CD14-positive monocyte (primary cell): ENCODE data around the gene SMG6. TPM values are rescaled to one million over a fixed set of nuclear protein-coding genes. Genes with fewer than 3 reads are reported as not detected.

Source experiments
- DNase-seq, 3 donors: peaks; one replicate each; pipeline ENCODE4 v3.0.0-alpha.2; 2011 to 2022
- H2AFZ ChIP-seq: 2 replicates; pipeline ENCODE4 v1.6.0; 2012; ENCODE audit warnings: mild to moderate bottlenecking, low read depth, low read length, inconsistent platforms; ENCODE audit not compliant: insufficient read depth, poor library complexity, severe bottlenecking
- H3K27ac ChIP-seq, 2 donors: 1 replicate in 1 of 2; 2 replicates in 1 of 2; pipeline ENCODE4 v1.5.1; 2012 to 2013; ENCODE audit warnings: low read length in 2 of 2, control low read depth in 1 of 2, inconsistent platforms in 1 of 2, low read depth in 1 of 2, mild to moderate bottlenecking in 1 of 2
- H3K27me3 ChIP-seq, 2 donors: one replicate each; pipeline versions ENCODE4 v1.6.0 to v1.6.1; 2011 to 2013; ENCODE audit warnings: low read length in 2 of 2; ENCODE audit not compliant: control insufficient read depth in 2 of 2, insufficient read depth in 2 of 2
- H3K36me3 ChIP-seq, 2 donors: replicated peaks in 1 of 2; 1 replicate in 1 of 2; 2 replicates in 1 of 2; pipeline versions ENCODE4 v1.5.1 to v1.6.1; 2012 to 2013; ENCODE audit warnings: low read length in 2 of 2, control low read depth in 1 of 2, inconsistent platforms in 1 of 2, mild to moderate bottlenecking in 1 of 2; ENCODE audit not compliant: insufficient read depth in 2 of 2, control insufficient read depth in 1 of 2
- H3K4me1 ChIP-seq, 2 donors: 1 replicate in 1 of 2; 2 replicates in 1 of 2; pipeline versions ENCODE4 v1.5.1 to v1.6.1; 2012 to 2013; ENCODE audit warnings: low read length in 2 of 2, control low read depth in 1 of 2, inconsistent platforms in 1 of 2, mild to moderate bottlenecking in 1 of 2, moderate library complexity in 1 of 2; ENCODE audit not compliant: insufficient read depth in 2 of 2, control insufficient read depth in 1 of 2
- H3K4me2 ChIP-seq: replicated peaks from 2 replicates; pipeline ENCODE3; 2012; ENCODE audit warnings: low read length, moderate library complexity, mild to moderate bottlenecking; ENCODE audit not compliant: poor library complexity, severe bottlenecking; ENCODE audit errors: extremely low read depth
- H3K4me3 ChIP-seq, 3 experiments: fragments of 200-600 bp in 1 of 3; sonication (generic) in 1 of 3; replicated peaks in 1 of 3; 1 replicate in 2 of 3; 2 replicates in 1 of 3; pipeline ENCODE4 v1.5.1; 2011 to 2013; ENCODE audit warnings: low read length in 3 of 3, mild to moderate bottlenecking in 3 of 3, control low read depth in 2 of 3, low read depth in 2 of 3, inconsistent platforms in 1 of 3, moderate library complexity in 1 of 3
- H3K79me2 ChIP-seq: 2 replicates; pipeline ENCODE4 v1.6.0; 2012; ENCODE audit warnings: mild to moderate bottlenecking, control low read depth, inconsistent platforms, low read length, moderate library complexity; ENCODE audit not compliant: insufficient read depth
- H3K9ac ChIP-seq: 2 replicates; pipeline ENCODE4 v1.6.0; 2017; ENCODE audit warnings: low read length, mild to moderate bottlenecking; ENCODE audit not compliant: insufficient read depth, poor library complexity, severe bottlenecking
- H3K9me3 ChIP-seq, 2 donors: replicated peaks in 1 of 2; 1 replicate in 1 of 2; 2 replicates in 1 of 2; pipeline versions ENCODE4 v1.5.1 to v1.6.1; 2012 to 2013; ENCODE audit warnings: low read length in 2 of 2, control low read depth in 1 of 2; ENCODE audit not compliant: control insufficient read depth in 1 of 2, insufficient read depth in 1 of 2
- H4K20me1 ChIP-seq: 2 replicates; pipeline ENCODE4 v1.6.0; 2012; ENCODE audit warnings: mild to moderate bottlenecking, low read length, control low read depth, moderate library complexity; ENCODE audit not compliant: insufficient read depth
- H3K27ac Mint-ChIP-seq, 7 donors: one replicate each; pipeline ENCODE4 v1.8.0; 2020; ENCODE audit warnings: mild to moderate bottlenecking in 7 of 7, mixed read lengths in 7 of 7, moderate library complexity in 6 of 7, inconsistent platforms in 2 of 7
- H3K27me3 Mint-ChIP-seq, 3 donors: one replicate each; pipeline ENCODE4 v1.8.0; 2021 to 2022; ENCODE audit warnings: low read depth in 3 of 3, mild to moderate bottlenecking in 3 of 3, mixed read lengths in 3 of 3, moderate library complexity in 3 of 3, inconsistent platforms in 1 of 3
- H3K36me3 Mint-ChIP-seq, 2 donors: one replicate each; pipeline ENCODE4 v1.8.0; 2020; ENCODE audit warnings: mixed read lengths in 2 of 2, inconsistent platforms in 1 of 2, mild to moderate bottlenecking in 1 of 2
- H3K4me1 Mint-ChIP-seq: one replicate; pipeline ENCODE4 v1.8.0; 2020; ENCODE audit warnings: mild to moderate bottlenecking, mixed read lengths
- H3K4me3 Mint-ChIP-seq, 2 donors: one replicate each; pipeline ENCODE4 v1.8.0; 2020; ENCODE audit warnings: mild to moderate bottlenecking in 2 of 2, mixed read lengths in 2 of 2, moderate library complexity in 1 of 2
- H3K9me3 Mint-ChIP-seq, 7 donors: one replicate each; pipeline ENCODE4 v1.8.0; 2020 to 2022; ENCODE audit warnings: mixed read lengths in 7 of 7, mild to moderate bottlenecking in 6 of 7, moderate library complexity in 6 of 7, inconsistent platforms in 2 of 7
- CTCF ChIP-seq: fragments of 200-600 bp; IDR thresholded peaks from one replicate; pipeline ENCODE4 v1.8.0; 2022; ENCODE audit warnings: antibody characterized with exemption, mild to moderate bottlenecking
- WGBS: methylation state at CpG from one replicate; pipeline ENCODE4 v1.1.5; 2013; ENCODE audit warnings: missing lambda C conversion rate; ENCODE audit not compliant: insufficient coverage; 5-methylcytosine and 5-hydroxymethylcytosine counted together
- intact Hi-C, 2 donors: fragments of 100-400 bp; cut with micrococcal nuclease; formaldehyde crosslinking; loops; one replicate each; pipeline versions ENCODE4 v1.15.0 to v1.15.1; 2023
- polyA plus RNA-seq, 3 donors: library from polyadenylated mRNA; depleted of rRNA in 1 of 3; unstranded in 2 of 3; stranded (reverse) in 1 of 3; fragments of 300-500 nt in 2 of 3; fragments of >200 nt in 1 of 3; fragmentation: Illumina TruSeq in 2 of 3; gene quantifications; 1 replicate in 2 of 3; 2 replicates in 1 of 3; pipeline ENCODE4 v1.2.3, GENCODE V29; 2012 to 2021

SMG6 gene
- polyA plus RNA-seq, 3 donors: 0.67 to 7.1 (median 1.1) TPM

- no peak for DNase-seq
- Histone ChIP-seq H3K9me3 (no peaks in the 10 kb centered on the region), H3K79me2 (no peaks in the 10 kb centered on the region), H4K20me1 (no peaks in the 10 kb centered on the region), H3K27ac (no peak overlapping the region), H3K4me2 (no peak overlapping the region), H3K36me3 (peaks cover 4 to 25% of the 10 kb centered on the region in 2 donors), H2AFZ (no peak overlapping the region), H3K27me3 (no peaks in the 10 kb centered on the region), H3K4me3 (no peak overlapping the region), H3K4me1 (no peaks in the 10 kb centered on the region), H3K9ac (no peak overlapping the region)
- peaks cover 37 to 54% of the 10 kb centered on the region in 2 donors for H3K36me3 Mint-ChIP-seq
- H3K27me3 Mint-ChIP-seq: no peaks in the 10 kb centered on the region
- no peaks in the 10 kb centered on the region for H3K9me3 Mint-ChIP-seq
- H3K27ac Mint-ChIP-seq: no peak overlapping the region
- H3K4me3 Mint-ChIP-seq: no peak overlapping the region
- intact Hi-C loops: no loop called here
- 100% methylated on average over 3 of the region's 8 CpGs for WGBS
- TF ChIP-seq CTCF: no peak
- no peaks in the 10 kb centered on the region for H3K4me1 Mint-ChIP-seq
These were observed 157.3 kb downstream of the SMG6 start for GRCh38 chr17:2146132-2146871.

GRCh38 chr17:2144701-2145100, 158.9 kb downstream of the SMG6 start:
- no peak overlapping the region for H2AFZ ChIP-seq
- no peaks in the 10 kb centered on the region for H4K20me1 ChIP-seq
- no peak overlapping the region for H3K4me3 Mint-ChIP-seq
- H3K36me3 Mint-ChIP-seq: peaks cover 22 to 41% of the 10 kb centered on the region in 2 donors
- no peaks in the 10 kb centered on the region for H3K27me3 ChIP-seq
- no peak for TF ChIP-seq CTCF
- H3K9me3 Mint-ChIP-seq: peaks cover 0 to under 1% (median 0%) of the 10 kb centered on the region in 7 donors
- DNase-seq: no peak
- no peak overlapping the region for H3K27ac ChIP-seq
- H3K79me2 ChIP-seq: no peaks in the 10 kb centered on the region
- H3K4me1 Mint-ChIP-seq: no peaks in the 10 kb centered on the region
- H3K36me3 ChIP-seq: peaks cover 0 to 9% of the 10 kb centered on the region in 2 donors
- no peak overlapping the region for H3K4me2 ChIP-seq
- intact Hi-C loops: no loop called here
- H3K27ac Mint-ChIP-seq: no peak overlapping the region
- 98% methylated on average over 5 of the region's 7 CpGs for WGBS
- H3K4me3 ChIP-seq: no peak overlapping the region
- H3K9ac ChIP-seq: no peak overlapping the region
- H3K4me1 ChIP-seq: no peaks in the 10 kb centered on the region
- no peaks in the 10 kb centered on the region for H3K9me3 ChIP-seq
- H3K27me3 Mint-ChIP-seq: no peaks in the 10 kb centered on the region
